Right ventricle myocardium inferior (tissue), 1 donor: ENCODE results near the gene TFF3. TPM values are rescaled to one million over a fixed set of nuclear protein-coding genes. Genes with fewer than 3 reads are reported as not detected.

Source experiments
- ATAC-seq: fragments of 200-7000 bp; cut with Tn5 transposase; one replicate; pipeline ENCODE4 v1.9.1; 2020; ENCODE audit warnings: mild to moderate bottlenecking, moderate library complexity
- DNase-seq: peaks from one replicate; pipeline ENCODE4 v3.0.0; 2021; ENCODE audit errors: missing footprints
- intact Hi-C: fragments of 100-400 bp; cut with DNase I; formaldehyde crosslinking; loops from one replicate; pipeline ENCODE4 v1.11.0; 2022
- long read RNA-seq: library from polyadenylated mRNA; unstranded; transcript quantifications from one replicate; pipeline ENCODE4 v2.0.0, GENCODE V29; 2021
- total RNA-seq: library from RNA; stranded (reverse); fragmentation: NEBNext Ultra II Directional; extraction: Animal tissue kit (Norgen Biotek cat#: 25700); gene quantifications from one replicate; pipeline ENCODE4 v1.2.1, GENCODE V29; 2021
- donor health status: DM: no; HTN: yes; CAD: no; lungs with severe emphysema.

TFF3 gene
- total RNA-seq, result 3.4 TPM
- long read RNA-seq, result 0 reads

- intact Hi-C loops, result no loop called here
- DNase-seq, result no peak
- ATAC-seq, result no peak
These were observed at the start of gene TFF3 for GRCh38 chr21:42315296-42315891. TSS of gene TFF3 (minus strand) at chr21:42315409. CDS start at chr21:42315374, 35 bp downstream.

- intact Hi-C loops, result no loop called here
- DNase-seq (no peak), ATAC-seq (no peak)
These were observed 49.2 kb upstream of the TFF3 start for GRCh38 chr21:42364304-42364865.

- no peak for ATAC-seq
- no peak for DNase-seq
- intact Hi-C loops, result no loop called here
These were observed 48.1 kb upstream of the TFF3 start for GRCh38 chr21:42363312-42363711.

GRCh38 chr21:42362700-42363099, 47.5 kb upstream of the TFF3 start:
- intact Hi-C loops, result no loop called here
- ATAC-seq (no peak), DNase-seq (no peak)

GRCh38 chr21:42362198-42362597, 47.0 kb upstream of the TFF3 start:
- intact Hi-C loops, result no loop called here
- no peak for ATAC-seq
- DNase-seq, result no peak

- no peak for DNase-seq
- intact Hi-C loops, result no loop called here
- ATAC-seq, result no peak
These were observed 46.1 kb upstream of the TFF3 start for GRCh38 chr21:42361286-42361685.

GRCh38 chr21:42360317-42360716, 45.1 kb upstream of the TFF3 start:
- DNase-seq, result no peak
- intact Hi-C loops, result no loop called here
- ATAC-seq, result no peak

GRCh38 chr21:42358937-42359336, 43.7 kb upstream of the TFF3 start:
- intact Hi-C loops, result no loop called here
- no peak for DNase-seq
- no peak for ATAC-seq

GRCh38 chr21:42358261-42358660, 43.1 kb upstream of the TFF3 start:
- intact Hi-C loops, result no loop called here
- DNase-seq (no peak), ATAC-seq (no peak)

- ATAC-seq (no peak), DNase-seq (no peak)
- intact Hi-C loops, result no loop called here
These were observed 42.1 kb upstream of the TFF3 start for GRCh38 chr21:42357307-42357706.

GRCh38 chr21:42356650-42357049, 41.4 kb upstream of the TFF3 start:
- no peak for DNase-seq

GRCh38 chr21:42356046-42356445, 40.8 kb upstream of the TFF3 start:
- intact Hi-C loops, result no loop called here
- ATAC-seq (no peak), DNase-seq (no peak)

More at GRCh38 chr21:42356650-42357049, 41.4 kb upstream of the TFF3 start:
- intact Hi-C loops, result no loop called here
- ATAC-seq, result no peak

GRCh38 chr21:42353623-42354022, 38.4 kb upstream of the TFF3 start:
- DNase-seq (no peak), ATAC-seq (no peak)
- intact Hi-C loops, result no loop called here

- intact Hi-C loops, result no loop called here
- ATAC-seq (no peak), DNase-seq (no peak)
These were observed 37.4 kb upstream of the TFF3 start for GRCh38 chr21:42352441-42353095.

- DNase-seq (no peak), ATAC-seq (no peak)
- intact Hi-C loops, result no loop called here
These were observed 36.6 kb upstream of the TFF3 start for GRCh38 chr21:42351626-42352440.

GRCh38 chr21:42350927-42351426, 35.8 kb upstream of the TFF3 start, which contains the start of gene TFF2:
TSS of gene TFF2 (minus strand) at chr21:42350994. CDS start at chr21:42350957, 37 bp downstream.
- intact Hi-C loops, result no loop called here
- DNase-seq (no peak), ATAC-seq (no peak)

- ATAC-seq (no peak), DNase-seq (no peak)
- intact Hi-C loops, result no loop called here
These were observed 35.2 kb upstream of the TFF3 start for GRCh38 chr21:42350318-42350910.

GRCh38 chr21:42349420-42350317, 34.5 kb upstream of the TFF3 start:
- ATAC-seq (no peak), DNase-seq (no peak)
- intact Hi-C loops, result no loop called here
